K562 (cell line): ENCODE results near the gene SCRN2. TPM values are rescaled to one million over a fixed set of nuclear protein-coding genes. Genes with fewer than 3 reads are reported as not detected.

Source experiments
- ATF2 ChIP-seq: sonication (generic); formaldehyde crosslinking; IDR thresholded peaks from 2 replicates; pipeline ENCODE4 v1.8.1; 2022; ENCODE audit warnings: missing genetic modification reagents
- ATF6 ChIP-seq: sonication (generic); formaldehyde crosslinking; IDR thresholded peaks from 2 replicates; pipeline ENCODE4 v1.4.0; 2020; ENCODE audit warnings: mild to moderate bottlenecking, missing genetic modification reagents
- ILK ChIP-seq: fragments of 450-650 bp; IDR thresholded peaks from 2 replicates; pipeline ENCODE4 v1.6.1; 2016; ENCODE audit warnings: missing genetic modification characterization, low read depth, mild to moderate bottlenecking, missing compliant biosample characterization, moderate library complexity, borderline replicate concordance
- RREB1 ChIP-seq: fragments of 250-450 bp; sonication (Bioruptor Pico); IDR thresholded peaks from 2 replicates; pipeline ENCODE4 v1.4.0; 2020
- ZBTB2 ChIP-seq: fragments of 450-650 bp; IDR thresholded peaks from 2 replicates; pipeline ENCODE4 v1.6.1; 2016; ENCODE audit warnings: antibody characterized with exemption
- polyA plus RNA-seq, 8 experiments: library from polyadenylated mRNA; depleted of rRNA in 4 of 8; stranded (reverse) in 5 of 8; unstranded in 3 of 8; fragments of >200 nt; fragmentation: Nextera tagmentation in 2 of 8; fragmentation: Illumina TruSeq in 1 of 8; extraction: Ambion mirVana in 2 of 8; extraction: Trizol in 1 of 8; gene quantifications; 2 replicates each; pipeline versions ENCODE4 v1.2.1 to v1.2.3, GENCODE V29; 2011 to 2014; ENCODE audit warnings: inconsistent platforms in 1 of 8, missing spikeins in 1 of 8
- total RNA-seq, 7 experiments: library from RNA; depleted of rRNA in 6 of 7; stranded (reverse); fragments of >200 nt in 6 of 7; fragmentation: Illumina TruSeq in 2 of 7; extraction: Trizol in 2 of 7; gene quantifications; 2 replicates each; pipeline versions ENCODE4 v1.2.1 to v1.2.3, GENCODE V29; 2011 to 2021; ENCODE audit warnings: low replicate concordance in 1 of 7

SCRN2 gene
- total and polyA plus RNA-seq, 9 of the 15 experiments (the other 6 are each of a cell fraction or from before 2014, with no cell fraction given) = 0.25 to 32.9 (median 13.6) TPM

GRCh38 chr17:47877368-47878034 is 36.4 kb upstream of the SCRN2 start (continued):
- peak; percentile 86 for TF ChIP-seq RREB1 (CRISPR knock-in tag)
- TF ChIP-seq ILK (tag) = no peak
- TF ChIP-seq ATF2 (CRISPR knock-in tag) = no peak
- TF ChIP-seq ATF6 (CRISPR knock-in tag) = 0 out of 2 replicates have a peak, but pooled peaks have one; percentile 62
- TF ChIP-seq ZBTB2 = peak; percentile 20; the same call in 1 of the 2 replicates
